Endodermal cell (in vitro differentiated cells): ENCODE data around the gene PPM1L. TPM values are rescaled to one million over a fixed set of nuclear protein-coding genes. Genes with fewer than 3 reads are reported as not detected.
A peak's percentile ranks its signal among the peaks of the same experiment; 100 is the strongest.

Experiments
- DNase-seq: peaks from one replicate; pipeline ENCODE4 v3.0.0-alpha.2; 2017
- H3K27ac ChIP-seq: 2 replicates; pipeline ENCODE4 v1.5.1; 2013; ENCODE audit warnings: mild to moderate bottlenecking, low read depth, low read length, moderate library complexity
- H3K27me3 ChIP-seq: 2 replicates; pipeline ENCODE4 v1.6.1; 2013; ENCODE audit warnings: mild to moderate bottlenecking, low read length, moderate library complexity; ENCODE audit not compliant: insufficient read depth, control insufficient read depth, poor library complexity, severe bottlenecking
- H3K36me3 ChIP-seq: 2 replicates; pipeline ENCODE4 v1.7.0; 2013; ENCODE audit warnings: mild to moderate bottlenecking, low read length, moderate library complexity; ENCODE audit not compliant: control insufficient read depth, insufficient read depth
- H3K4me1 ChIP-seq: one replicate; pipeline ENCODE4 v1.7.0; 2013; ENCODE audit warnings: low read length; ENCODE audit not compliant: control insufficient read depth, insufficient read depth
- H3K4me3 ChIP-seq: 2 replicates; pipeline ENCODE4 v1.5.1; 2013; ENCODE audit warnings: mild to moderate bottlenecking, low read length, moderate library complexity
- H3K9ac ChIP-seq: 2 replicates; pipeline ENCODE4 v1.6.1; 2013; ENCODE audit warnings: mild to moderate bottlenecking, low read length, moderate library complexity; ENCODE audit not compliant: poor library complexity, severe bottlenecking; ENCODE audit errors: extremely low read depth
- H3K9me3 ChIP-seq: 2 replicates; pipeline ENCODE4 v1.6.1; 2013; ENCODE audit warnings: mild to moderate bottlenecking, low read length, moderate library complexity; ENCODE audit not compliant: control insufficient read depth
- H3K27ac Mint-ChIP-seq: 2 replicates; pipeline ENCODE4 v1.8.0; 2020; ENCODE audit warnings: mixed read lengths
- H3K27me3 Mint-ChIP-seq: 2 replicates; pipeline ENCODE4 v1.8.0; 2021; ENCODE audit warnings: mild to moderate bottlenecking, mixed read lengths; ENCODE audit not compliant: insufficient read depth
- H3K36me3 Mint-ChIP-seq: 2 replicates; pipeline ENCODE4 v1.8.0; 2020; ENCODE audit warnings: low read depth, mixed read lengths
- H3K4me1 Mint-ChIP-seq: 2 replicates; pipeline ENCODE4 v1.8.0; 2020; ENCODE audit warnings: mixed read lengths
- H3K4me3 Mint-ChIP-seq: 2 replicates; pipeline ENCODE4 v1.8.0; 2020; ENCODE audit warnings: mild to moderate bottlenecking, moderate library complexity, mixed read lengths
- H3K9me3 Mint-ChIP-seq: 2 replicates; pipeline ENCODE4 v1.8.0; 2020; ENCODE audit warnings: mild to moderate bottlenecking, mixed read lengths
- WGBS, 2 experiments: methylation state at CpG; one replicate each; pipeline versions ENCODE4 v1.1.5 to v1.1.7; 2013; ENCODE audit warnings: missing lambda C conversion rate in 2 of 2, mixed read lengths in 1 of 2; ENCODE audit not compliant: insufficient coverage in 1 of 2, insufficient read length in 1 of 2; 5-methylcytosine and 5-hydroxymethylcytosine counted together
- total RNA-seq, 2 donors: library from RNA; stranded (reverse); fragmentation: NEBNext Ultra II Directional in 1 of 2; extraction: Animal tissue kit (Norgen Biotek cat#: 25700) in 1 of 2; gene quantifications; 2 replicates in 1 of 2; 3 replicates in 1 of 2; pipeline ENCODE4 v1.2.1, GENCODE V29; 2021
- TF ChIP-seq, protein P1 (sequence below): fragments of 200-600 bp; sonication (generic); conservative IDR thresholded peaks from 2 replicates; pipeline ENCODE4 v1.5.0; 2021; ENCODE audit warnings: antibody characterized with exemption, mild to moderate bottlenecking

The PPM1L gene
- total RNA-seq, 2 donors from 2014 or later, result 1.6 to 3.3 TPM

DNA sequence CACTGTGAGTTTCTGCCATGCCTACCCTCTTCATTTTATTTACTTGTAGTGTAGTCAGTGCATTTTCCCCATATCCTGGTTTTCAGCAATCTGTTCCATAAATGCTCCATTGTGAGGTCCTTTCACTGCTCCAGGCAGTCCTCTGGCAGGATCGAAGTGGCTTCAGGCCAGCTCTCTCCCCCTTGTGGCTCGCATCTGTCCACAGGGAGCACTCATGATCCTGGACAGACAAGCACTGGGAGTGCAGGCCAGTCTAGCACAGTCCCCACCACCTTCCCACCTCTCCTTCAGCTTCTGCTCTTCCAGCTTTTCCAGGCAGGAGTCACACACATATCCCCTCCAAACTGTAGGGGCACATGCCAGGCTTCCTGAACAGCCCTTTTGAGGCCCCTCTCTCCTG is 173.6 kb downstream of the PPM1L start:
- H3K36me3 Mint-ChIP-seq, result no peaks in the 10 kb centered on the region
- H3K36me3 ChIP-seq, result no peaks in the 10 kb centered on the region
- peaks cover 9% of the 10 kb centered on the region for H3K4me1 ChIP-seq
- peak; percentile 58 for DNase-seq
- no peak overlapping the region for H3K27ac ChIP-seq
- H3K9me3 Mint-ChIP-seq, result no peaks in the 10 kb centered on the region
- no peak overlapping the region for H3K27ac Mint-ChIP-seq
- H3K27me3 Mint-ChIP-seq, result no peaks in the 10 kb centered on the region
- TF ChIP-seq, protein P1, sequence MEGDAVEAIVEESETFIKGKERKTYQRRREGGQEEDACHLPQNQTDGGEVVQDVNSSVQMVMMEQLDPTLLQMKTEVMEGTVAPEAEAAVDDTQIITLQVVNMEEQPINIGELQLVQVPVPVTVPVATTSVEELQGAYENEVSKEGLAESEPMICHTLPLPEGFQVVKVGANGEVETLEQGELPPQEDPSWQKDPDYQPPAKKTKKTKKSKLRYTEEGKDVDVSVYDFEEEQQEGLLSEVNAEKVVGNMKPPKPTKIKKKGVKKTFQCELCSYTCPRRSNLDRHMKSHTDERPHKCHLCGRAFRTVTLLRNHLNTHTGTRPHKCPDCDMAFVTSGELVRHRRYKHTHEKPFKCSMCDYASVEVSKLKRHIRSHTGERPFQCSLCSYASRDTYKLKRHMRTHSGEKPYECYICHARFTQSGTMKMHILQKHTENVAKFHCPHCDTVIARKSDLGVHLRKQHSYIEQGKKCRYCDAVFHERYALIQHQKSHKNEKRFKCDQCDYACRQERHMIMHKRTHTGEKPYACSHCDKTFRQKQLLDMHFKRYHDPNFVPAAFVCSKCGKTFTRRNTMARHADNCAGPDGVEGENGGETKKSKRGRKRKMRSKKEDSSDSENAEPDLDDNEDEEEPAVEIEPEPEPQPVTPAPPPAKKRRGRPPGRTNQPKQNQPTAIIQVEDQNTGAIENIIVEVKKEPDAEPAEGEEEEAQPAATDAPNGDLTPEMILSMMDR, result peak; percentile 57
- WGBS, 2 experiments, result 83 to 86% methylated on average over 2 of the region's 2 CpGs
- no peak overlapping the region for H3K9ac ChIP-seq
- H3K4me3 ChIP-seq, result no peak overlapping the region
- H3K4me1 Mint-ChIP-seq, result peaks cover 15% of the 10 kb centered on the region
- no peaks in the 10 kb centered on the region for H3K27me3 ChIP-seq
- H3K4me3 Mint-ChIP-seq, result no peak overlapping the region
- no peaks in the 10 kb centered on the region for H3K9me3 ChIP-seq

DNA sequence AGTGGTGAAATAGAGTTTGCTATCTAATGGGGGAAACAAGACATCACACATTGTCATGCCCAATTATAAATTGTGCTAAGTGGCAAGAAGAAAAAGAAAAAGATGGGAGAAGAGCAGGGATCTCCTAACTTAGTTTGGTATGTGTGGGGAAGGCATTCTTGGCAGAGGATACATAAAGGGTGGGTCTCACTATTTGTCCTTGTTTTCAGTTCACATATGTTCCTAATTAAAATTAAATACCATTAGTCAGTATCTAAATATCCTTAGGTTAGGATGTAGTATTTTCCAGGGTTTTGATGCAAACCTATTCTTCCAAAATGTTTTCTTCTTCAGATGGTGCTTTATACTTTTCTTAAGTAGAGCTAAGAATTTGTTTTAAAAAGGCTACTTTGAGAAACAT is 175.4 kb downstream of the PPM1L start:
- H3K9me3 Mint-ChIP-seq, result no peaks in the 10 kb centered on the region
- no peaks in the 10 kb centered on the region for H3K27me3 ChIP-seq
- H3K27ac ChIP-seq, result no peak overlapping the region
- no peak for DNase-seq
- H3K4me1 ChIP-seq, result peaks cover 3% of the 10 kb centered on the region
- peaks cover 10% of the 10 kb centered on the region for H3K4me1 Mint-ChIP-seq
- H3K36me3 Mint-ChIP-seq, result no peaks in the 10 kb centered on the region
- TF ChIP-seq, protein P1, result no peak
- H3K36me3 ChIP-seq, result no peaks in the 10 kb centered on the region
- no peaks in the 10 kb centered on the region for H3K27me3 Mint-ChIP-seq
- H3K9me3 ChIP-seq, result no peaks in the 10 kb centered on the region
- no peak overlapping the region for H3K4me3 Mint-ChIP-seq
- no peak overlapping the region for H3K27ac Mint-ChIP-seq
- H3K4me3 ChIP-seq, result no peak overlapping the region
- no peak overlapping the region for H3K9ac ChIP-seq

DNA sequence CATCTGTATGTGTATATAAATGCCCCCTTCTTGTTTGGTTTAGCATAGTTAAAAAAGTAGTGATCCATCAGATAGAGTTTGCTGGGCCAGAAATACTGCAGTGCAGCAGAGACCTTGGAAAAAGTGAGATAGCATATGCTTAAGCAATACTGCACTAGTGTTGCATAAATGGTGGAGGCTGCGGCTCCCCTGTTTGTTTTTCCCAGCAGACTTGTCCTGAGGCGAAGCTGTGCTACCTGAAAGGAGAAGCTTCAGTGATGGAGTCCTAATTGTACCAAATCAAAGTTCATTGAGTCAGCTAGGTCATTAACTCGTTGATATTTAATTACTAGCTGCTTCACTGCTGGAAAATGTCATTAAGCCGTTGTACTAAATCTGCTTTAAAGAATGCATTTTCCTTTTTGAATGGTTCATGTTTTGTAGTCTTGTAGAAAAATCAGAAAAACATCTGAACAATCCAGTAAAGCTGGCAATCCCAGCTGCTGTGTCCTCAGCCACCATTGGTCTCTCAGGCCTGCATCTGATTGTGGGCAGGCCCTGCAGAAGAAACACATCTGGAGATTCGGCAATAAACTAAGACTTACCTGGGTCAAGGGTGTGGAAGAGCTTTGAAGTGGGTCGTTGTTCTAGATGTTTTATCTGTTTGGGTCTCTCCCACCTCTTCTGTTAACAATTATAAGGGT is 179.5 kb downstream of the PPM1L start:
- no peak overlapping the region for H3K9ac ChIP-seq
- H3K9me3 ChIP-seq, result no peaks in the 10 kb centered on the region
- H3K27me3 ChIP-seq, result no peaks in the 10 kb centered on the region
- TF ChIP-seq, protein P1, result no peak
- no peak overlapping the region for H3K27ac ChIP-seq
- no peak overlapping the region for H3K4me3 ChIP-seq
- H3K36me3 Mint-ChIP-seq, result peaks cover 8% of the 10 kb centered on the region
- H3K4me3 Mint-ChIP-seq, result no peak overlapping the region
- WGBS, 2 experiments, result 93 to 95% methylated on average over 4 to 6 of the region's 6 CpGs
- H3K9me3 Mint-ChIP-seq, result peaks cover 15% of the 10 kb centered on the region
- H3K36me3 ChIP-seq, result no peaks in the 10 kb centered on the region
- H3K27ac Mint-ChIP-seq, result no peak overlapping the region
- H3K4me1 Mint-ChIP-seq, result peaks cover 6% of the 10 kb centered on the region
- no peak for DNase-seq
- H3K27me3 Mint-ChIP-seq, result no peaks in the 10 kb centered on the region
- no peaks in the 10 kb centered on the region for H3K4me1 ChIP-seq
